Measurements from ENCODE around the gene SLC7A10. TPM values are rescaled to one million over a fixed set of nuclear protein-coding genes. Genes with fewer than 3 reads are reported as not detected.
"Not testable (repeated sequence)": the region's sequence is repeated elsewhere in the genome, so short reads cannot be mapped to it uniquely, and the experiment has no call there.

Gene SLC7A10
- total RNA-seq, 1 donor, result under 0.01 TPM

DNA sequence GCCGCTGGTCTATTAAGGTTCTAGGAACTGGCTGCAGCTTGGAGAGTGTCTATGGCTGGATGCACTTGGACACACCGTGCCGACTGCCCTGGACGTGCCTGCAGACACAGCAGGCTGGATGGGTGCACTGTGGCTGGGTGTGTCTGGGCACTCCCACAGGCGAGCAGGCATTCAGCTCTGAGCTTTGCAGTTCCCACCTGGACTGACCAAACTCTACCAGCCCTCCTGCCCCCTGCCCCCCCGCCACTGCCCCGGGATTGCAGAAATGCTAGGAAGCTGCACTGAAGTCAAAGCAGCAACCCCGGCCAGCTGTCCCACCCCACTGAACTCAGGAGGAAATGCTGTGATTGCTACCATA is 38.5 kb downstream of the SLC7A10 start:
- no peak for DNase-seq (ENCODE audit: low read depth in 2 of 3, low spot score in 2 of 3)

DNA sequence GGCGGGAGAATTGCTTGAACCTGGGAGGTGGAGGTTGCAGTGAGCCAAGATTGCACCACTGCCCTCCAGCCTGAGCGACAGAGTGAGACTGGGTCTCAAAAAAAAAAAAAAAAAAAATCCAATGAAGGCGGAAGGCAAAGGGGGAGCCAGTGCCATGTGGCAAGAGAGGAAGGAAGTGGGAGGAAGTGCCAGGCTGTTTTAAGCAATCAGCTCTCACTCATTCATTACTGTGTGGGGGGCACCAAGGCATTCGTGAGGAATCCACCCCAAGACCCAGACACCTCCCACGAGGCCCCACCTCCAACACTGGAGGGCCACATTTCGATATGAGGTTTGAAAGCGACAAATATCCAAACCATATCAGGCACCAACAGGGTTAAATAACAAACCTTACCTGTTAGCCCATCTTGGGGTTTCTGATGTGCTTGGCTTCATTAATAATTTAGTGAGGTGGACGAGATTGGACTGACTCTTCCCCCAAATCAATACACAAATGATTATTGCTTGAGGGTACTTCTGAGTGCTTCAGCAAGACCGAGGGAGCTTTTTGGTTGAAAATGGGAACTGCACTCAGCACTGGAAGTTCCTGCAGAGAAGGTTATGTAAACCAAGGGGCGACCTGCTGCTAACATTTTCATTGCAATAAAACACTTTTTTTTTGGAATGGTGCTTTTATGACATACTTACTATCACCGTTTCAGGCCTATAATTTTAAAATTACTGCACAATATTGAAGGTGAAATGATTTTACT is 39.0 kb downstream of the SLC7A10 start:
- peak in 1 of 3 donors; percentile 41 for DNase-seq (ENCODE audit: low read depth in 2 of 3, low spot score in 2 of 3)

DNA sequence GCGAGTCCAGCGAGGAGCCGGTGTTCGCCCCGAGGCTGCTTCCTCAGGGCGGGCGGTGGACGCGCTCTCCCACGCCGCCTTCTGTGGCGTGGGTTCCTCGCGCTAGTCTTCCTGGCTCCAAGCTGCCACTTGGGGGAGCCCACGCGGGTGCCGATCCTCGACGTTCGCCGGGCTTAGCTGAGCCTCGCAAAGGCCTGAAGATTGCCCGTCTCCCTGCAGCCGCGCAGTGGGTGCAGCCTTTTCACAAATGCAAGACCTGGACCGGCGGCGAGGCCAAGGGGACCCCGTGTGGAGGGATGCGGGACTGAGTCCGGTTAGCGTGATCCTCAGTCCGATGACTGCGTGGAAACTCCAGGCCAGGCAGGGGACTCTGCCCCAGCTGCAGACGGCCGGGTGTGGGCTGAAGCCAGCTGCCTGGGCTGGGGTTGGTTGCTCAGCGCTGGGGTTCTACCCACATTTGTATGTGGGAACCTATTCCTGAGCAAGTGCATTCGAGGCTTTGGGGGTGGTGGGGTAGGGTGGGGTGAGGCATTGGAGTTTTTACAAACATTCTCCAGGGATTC is 48.2 kb downstream of the SLC7A10 start:
- DNase-seq (ENCODE audit: low read depth in 2 of 3, low spot score in 2 of 3), result peak in 2 of 3 donors; percentile 90 to 91

DNA sequence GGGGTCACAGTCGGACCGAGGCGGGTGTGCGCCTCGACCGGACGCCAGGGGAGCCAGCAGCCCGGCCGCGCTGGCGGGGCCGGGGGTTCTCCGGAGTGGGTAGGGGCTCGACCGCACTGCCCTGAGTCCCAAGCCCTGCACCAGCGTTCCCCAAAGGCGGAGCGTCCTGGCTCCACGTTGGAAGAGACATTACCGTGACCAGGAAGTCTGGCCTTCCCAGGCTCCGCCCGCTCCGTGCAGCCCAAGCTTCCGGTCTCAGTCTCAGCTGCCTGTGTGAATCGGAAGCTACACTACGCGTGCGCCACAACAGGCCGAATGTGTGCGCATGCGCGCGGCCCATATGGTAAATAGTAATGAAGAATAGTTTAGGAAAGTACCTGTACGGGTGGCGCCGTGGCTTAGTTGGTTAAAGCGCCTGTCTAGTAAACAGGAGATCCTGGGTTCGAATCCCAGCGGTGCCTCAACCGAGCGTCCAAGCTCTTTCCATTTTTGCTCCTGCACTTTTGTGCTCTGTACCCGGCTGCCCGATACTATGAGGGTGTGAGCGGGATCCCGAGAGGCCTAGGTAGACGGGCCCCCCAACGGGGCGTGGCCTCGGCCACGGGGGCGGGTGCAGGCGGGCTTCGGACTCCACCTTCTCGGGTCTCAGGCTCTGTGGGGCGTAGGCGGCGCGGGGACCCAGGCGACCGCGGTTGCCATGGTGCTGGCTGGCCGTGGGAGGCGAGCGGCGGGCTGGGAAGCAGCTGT is 48.8 kb downstream of the SLC7A10 start:
- DNase-seq (ENCODE audit: low read depth in 2 of 3, low spot score in 2 of 3), result peak; percentile 95 to 100 (median 97)

DNA sequence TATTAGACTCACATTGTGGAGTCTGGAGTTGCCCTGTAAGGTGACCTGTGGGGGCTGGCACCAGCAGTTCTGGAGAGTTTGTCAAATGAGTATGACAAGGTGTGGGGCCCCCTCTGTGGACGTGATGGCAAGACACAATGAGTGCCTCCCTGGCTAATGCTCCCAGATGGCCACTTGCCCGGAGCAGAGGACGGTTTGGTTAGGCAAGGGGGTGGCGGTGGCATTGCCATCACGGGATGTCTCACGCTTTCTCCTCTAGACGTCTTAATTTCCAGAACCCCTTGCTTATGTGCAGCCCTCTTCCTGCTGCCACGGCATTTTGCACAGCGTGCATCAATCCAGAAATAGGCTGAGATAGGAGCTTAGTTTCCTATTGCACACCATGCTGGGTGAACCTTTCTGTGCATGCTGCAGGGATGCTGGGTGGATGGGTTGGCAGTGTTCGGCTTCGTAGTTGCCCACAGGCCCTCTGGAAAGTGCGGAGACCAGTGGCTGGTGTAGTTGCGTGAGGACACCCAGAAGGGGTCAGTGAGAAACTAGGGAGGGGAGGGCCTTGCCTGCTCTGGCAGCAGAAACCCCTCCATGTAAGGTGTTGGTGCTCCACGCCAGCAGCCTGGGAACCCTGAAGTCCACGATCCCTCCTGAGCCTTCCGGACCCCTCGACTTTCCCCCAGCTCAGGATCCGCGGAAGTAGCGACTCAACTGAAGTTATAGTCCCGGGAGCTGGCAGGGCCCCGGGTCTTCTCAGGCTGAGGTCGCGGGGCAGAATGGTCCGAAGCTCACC is 49.6 kb downstream of the SLC7A10 start:
- DNase-seq (ENCODE audit: low read depth in 2 of 3, low spot score in 2 of 3), result peak in 1 of 3 donors; percentile 42

DNA sequence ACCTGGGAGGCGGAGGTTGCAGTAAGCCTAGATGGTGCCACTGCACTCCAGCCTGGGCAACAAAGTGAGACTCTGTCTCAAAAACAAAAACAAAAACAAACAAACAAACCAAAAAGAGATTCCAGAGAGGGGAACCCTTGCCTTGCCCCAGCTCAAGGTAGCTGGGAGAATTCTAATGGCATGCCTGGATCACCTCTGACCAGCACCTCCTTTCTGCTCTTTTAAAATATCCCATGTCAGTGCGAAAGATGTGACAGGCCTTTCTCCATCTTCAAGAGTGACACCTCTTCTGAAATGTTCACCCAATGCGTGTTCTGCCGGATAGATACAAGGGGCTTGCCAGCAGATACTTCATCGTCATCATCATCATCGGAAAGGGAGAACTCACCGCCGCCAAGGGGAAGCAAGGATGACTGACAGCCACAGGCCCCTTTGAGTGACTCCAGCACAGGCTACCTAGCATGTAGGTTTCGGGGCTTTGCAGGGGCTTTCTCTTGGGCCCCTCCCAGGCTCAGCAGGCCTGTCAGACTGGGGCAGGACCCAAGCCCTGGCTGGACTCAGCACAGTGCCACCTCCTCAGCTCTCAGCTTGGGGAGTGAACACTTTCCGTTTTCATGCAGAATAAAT is 50.4 kb downstream of the SLC7A10 start:
- DNase-seq (ENCODE audit: low read depth in 2 of 3, low spot score in 2 of 3), result no peak

DNA sequence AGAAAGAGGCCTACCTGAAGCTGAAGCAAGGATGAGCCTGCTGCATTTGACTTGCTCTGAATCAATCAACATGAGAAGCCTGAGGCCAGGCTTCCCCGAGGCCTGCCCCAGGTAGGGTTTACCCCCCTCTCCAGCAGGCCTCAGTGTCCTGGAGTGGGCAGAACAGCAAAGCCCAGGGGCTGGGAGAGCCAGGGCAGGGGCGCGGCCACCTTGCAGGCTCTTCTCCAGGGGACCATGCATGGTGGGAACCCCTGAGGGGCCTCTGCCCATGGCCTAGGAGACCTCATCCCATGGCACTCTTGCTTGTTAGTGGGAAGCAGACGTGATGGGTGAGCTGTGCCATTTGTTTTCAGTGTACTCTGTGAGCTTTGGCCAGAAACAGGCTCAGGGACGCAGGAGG is 51.5 kb downstream of the SLC7A10 start:
- DNase-seq (ENCODE audit: low read depth in 2 of 3, low spot score in 2 of 3), result no peak

DNA sequence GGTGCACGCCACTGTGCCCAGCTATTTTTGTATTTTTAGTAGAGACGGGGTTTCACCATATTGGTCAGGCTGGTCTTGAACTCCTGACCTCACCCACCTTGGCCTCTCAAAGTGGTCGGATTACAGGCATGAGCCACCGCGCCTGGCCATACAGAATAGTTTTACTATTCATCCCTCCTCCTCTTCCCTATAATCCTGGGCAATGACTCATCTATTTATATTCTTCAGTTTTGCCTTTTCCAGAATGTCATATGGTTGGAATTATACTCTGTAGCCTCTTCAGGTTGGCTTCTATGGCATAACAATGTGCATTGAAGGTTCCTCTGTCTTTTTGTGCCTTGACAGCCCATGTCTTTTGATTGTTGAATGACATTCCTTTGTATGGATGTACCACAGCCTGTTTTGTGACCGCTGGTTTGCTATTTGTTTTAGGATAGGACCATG is 53.7 kb downstream of the SLC7A10 start:
- DNase-seq (ENCODE audit: low read depth in 2 of 3, low spot score in 2 of 3), result no peak

DNA sequence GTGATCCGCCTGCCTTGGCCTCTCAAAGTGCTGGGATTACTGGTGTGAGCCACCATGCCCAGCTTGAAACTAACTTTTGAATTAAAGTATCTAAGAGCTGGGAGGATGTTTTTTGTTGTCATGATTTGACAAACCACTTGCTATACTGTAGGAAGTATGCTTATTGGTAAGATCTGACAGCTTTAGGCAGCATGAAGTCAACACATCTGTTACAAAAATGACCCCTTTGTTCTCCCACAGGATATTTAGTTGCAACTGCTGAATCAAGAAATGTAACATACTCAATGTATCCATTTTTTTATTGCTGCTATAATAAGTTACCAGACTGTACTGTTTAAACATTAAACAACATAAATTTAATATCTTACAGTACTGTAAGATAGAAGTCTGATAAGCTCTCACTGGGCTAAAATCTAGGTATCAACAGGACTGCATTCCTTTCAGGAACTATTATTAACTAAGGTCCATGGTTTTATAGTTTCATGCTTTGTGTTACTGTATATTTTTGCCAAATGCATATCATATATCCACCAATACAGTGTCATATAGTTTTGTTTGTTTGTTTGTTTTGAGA is 54.3 kb downstream of the SLC7A10 start:
- DNase-seq (ENCODE audit: low read depth in 2 of 3, low spot score in 2 of 3), result no peak

DNA sequence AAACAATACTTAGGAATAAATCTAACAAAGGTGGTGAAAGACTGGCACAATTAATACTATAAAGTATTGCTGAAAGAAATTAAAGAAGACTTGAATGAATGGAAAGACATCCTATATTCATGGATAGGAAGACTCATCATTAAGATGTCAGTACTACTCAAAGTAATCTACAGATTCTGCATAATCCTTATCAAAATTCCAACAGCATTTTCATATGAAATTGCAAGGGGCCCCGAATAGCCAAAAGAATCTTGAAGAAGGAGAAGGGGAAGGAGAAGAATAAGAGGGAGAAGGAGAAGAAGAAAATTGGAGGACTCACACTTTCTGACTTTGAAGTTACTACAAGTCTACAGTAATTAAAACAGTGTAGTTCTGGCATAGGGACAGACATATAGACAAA is 57.1 kb downstream of the SLC7A10 start:
- no peak for DNase-seq (ENCODE audit: low read depth in 2 of 3, low spot score in 2 of 3)

DNA sequence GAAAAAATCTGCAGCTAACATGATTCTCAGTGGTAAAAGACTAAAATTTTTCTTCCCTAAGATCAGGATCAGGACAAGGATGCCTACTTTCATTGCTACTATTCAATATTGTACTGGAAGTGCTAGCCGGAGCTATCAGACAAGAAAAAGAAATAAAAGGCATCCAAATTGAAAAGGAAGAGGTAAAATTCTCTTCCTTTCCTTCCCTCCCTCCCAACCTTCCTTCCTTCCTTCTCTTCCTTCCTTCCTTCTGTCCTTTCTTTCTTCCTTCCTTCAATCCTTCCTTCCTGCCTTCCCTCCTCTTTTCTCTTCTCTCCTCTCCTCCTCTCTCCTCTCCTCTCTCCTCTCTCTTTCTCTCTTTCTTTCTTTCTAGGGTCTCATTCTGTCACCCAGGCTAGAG is 58.2 kb downstream of the SLC7A10 start:
- DNase-seq (ENCODE audit: low read depth in 2 of 3, low spot score in 2 of 3), result no peak

DNA sequence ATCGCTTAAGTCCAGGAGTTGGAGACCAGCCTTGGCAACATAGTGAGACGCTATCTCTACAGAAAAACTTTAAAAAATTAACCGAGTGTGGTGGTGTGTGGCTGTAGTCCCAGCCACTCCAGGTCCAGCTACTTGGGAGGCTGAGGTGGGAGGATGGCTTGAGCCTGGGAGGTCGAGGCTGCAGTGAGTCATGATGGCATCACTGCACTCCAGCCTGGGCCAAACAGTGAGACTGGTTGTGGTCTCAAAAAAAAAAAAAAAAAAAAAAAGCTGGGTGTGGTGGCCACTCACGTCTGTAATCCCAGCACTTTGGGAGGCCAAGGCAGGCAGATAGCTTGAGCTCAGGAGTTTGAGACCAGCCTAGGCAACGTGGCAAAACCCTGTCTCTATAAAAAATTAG is 59.6 kb downstream of the SLC7A10 start:
- DNase-seq (ENCODE audit: low read depth in 2 of 3, low spot score in 2 of 3), result not testable (repeated sequence)

DNA sequence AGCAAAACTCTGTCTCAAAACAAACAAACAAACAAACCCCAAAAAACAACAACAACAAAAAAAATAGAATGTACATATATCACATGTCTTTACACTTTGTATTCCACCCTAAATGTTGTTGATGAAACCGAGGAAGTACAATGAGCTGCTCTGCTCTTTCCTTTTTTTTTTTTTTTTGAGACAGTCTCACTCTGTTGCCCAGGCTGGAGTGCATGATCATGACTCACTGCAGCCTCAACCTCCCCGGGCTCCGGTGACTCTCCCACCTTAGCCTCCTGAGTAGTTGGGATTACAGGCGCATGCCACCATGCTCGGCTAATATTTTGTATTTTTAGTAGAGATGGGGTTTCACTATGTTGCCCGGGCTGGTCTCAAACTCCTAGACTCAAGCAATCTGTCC is 62.2 kb downstream of the SLC7A10 start:
- DNase-seq (ENCODE audit: low read depth in 2 of 3, low spot score in 2 of 3), result no peak

DNA sequence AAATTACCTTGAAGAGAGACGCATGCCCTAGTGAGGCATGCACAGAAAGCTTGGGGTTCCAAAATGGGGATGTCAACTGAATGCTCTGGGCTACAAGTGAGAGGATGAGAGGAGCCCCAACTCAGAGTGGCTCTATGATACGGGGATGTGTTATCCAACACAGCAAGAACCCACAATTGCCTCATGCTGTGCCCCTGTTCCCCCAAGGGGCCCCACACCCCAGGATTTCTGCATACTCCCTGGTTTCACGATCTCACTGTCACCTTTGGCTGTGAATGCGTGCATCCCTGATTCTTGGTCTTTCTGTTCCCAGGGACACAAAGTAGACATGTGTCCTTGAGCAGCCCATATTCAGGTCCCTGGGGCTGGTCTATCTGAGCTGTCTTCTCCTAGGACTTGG is 64.4 kb downstream of the SLC7A10 start:
- DNase-seq (ENCODE audit: low read depth in 2 of 3, low spot score in 2 of 3), result no peak

DNA sequence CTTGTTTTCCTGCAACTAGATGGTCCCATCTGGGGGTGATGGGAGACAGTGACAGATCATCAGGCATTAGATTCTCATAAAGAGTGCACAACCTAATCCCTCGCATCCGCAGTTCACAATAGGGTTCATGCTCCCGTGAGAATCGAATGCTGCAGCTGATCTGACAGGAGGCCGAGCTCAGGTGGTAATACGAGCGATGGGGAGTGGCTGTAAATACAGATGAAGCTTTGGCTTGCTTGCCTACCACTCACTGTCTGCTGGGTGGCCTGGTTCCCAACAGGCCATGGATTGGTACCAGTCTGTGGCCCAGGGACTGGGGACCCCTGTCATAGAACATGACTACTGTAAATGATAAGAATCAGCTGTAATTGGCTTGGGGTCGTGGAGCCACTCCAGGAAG is 65.8 kb downstream of the SLC7A10 start:
- no peak for DNase-seq (ENCODE audit: low read depth in 2 of 3, low spot score in 2 of 3)

DNA sequence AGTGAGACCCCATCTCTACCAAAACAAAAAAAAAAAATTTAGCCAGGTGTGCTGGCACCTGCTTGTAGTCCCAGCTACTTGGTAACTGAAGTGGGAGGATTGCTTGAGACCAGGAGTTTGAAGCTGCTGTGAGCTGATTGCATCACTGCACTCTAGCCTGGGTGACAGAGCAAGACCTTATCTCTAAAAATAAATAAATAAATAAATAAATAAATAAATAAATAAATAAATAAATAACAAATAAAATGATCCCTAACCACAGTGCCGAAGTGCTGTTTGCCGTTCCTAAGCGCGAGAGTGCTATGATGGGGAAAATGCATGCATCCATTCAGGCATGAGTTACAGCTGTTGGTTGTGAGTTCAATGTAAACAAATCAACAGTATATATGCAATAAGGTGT is 66.5 kb downstream of the SLC7A10 start:
- no peak for DNase-seq (ENCODE audit: low read depth in 2 of 3, low spot score in 2 of 3)
